HG02610 (cell line): ENCODE measurements around the gene CNTN5.

Source experiments
- ATAC-seq: cut with Tn5 transposase; IDR thresholded peaks from one replicate; pipeline ENCODE4 v1.9.1; 2021; ENCODE audit warnings: mild to moderate bottlenecking, moderate library complexity; ENCODE audit not compliant: unreplicated experiment

Gene CNTN5

DNA sequence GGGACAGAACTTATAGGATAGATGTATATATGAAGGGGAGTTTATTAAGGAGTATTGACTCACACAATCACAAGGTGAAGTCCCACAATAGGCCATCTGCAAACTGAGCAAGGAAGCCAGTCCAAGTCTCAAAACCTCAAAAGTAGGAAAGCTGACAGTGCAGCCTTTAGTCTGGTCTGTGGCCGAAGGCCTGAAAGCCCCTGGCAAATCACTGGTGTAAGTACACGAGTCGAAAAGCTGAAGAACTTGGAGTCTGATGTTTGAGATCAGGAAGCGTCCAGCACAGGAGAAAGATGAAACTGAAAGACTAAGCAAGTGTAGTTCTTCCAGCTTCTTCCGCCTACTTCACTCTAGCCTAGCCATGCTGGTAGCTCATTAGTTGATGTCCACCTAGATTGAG is 866.7 kb downstream of the CNTN5 start:
- ATAC-seq: no peak

DNA sequence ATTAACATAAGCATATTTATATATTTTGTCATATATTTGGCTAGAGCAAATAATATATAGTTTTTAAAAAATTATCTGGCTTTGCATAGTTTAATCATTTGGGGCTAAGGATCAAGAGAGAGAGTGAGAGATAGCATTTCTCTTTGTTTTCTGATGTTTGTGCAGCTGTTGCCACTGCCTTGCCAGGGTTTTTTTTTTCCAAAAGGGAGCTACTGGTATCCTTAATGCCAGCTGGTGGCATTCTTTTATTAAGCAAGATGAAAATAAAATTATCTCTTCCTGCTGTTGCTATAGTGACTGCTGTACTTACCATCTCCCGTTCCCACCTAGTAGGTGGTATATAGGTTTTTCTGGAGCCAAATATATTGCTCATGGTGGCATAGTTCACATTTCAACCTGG is 873.1 kb downstream of the CNTN5 start:
- no peak for ATAC-seq

DNA sequence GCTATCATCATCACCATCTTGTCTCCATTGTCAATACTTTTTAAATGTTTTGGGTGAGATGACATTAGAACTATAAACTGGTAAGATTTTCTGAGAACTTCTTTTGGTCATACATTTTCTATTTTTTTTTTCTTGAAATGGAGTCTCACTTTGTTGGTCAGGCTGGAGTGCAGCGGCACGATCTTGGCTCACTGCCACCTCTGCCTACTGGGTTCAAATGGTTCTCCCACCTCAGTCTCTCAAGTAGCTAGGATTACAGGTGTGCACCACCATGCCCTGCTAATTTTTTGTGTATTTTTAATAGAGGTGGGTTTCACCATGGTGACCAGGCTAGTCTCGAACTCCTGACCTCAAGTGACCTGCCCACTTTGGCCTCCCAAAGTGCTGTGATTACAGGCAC is 880.4 kb downstream of the CNTN5 start:
- no peak for ATAC-seq

DNA sequence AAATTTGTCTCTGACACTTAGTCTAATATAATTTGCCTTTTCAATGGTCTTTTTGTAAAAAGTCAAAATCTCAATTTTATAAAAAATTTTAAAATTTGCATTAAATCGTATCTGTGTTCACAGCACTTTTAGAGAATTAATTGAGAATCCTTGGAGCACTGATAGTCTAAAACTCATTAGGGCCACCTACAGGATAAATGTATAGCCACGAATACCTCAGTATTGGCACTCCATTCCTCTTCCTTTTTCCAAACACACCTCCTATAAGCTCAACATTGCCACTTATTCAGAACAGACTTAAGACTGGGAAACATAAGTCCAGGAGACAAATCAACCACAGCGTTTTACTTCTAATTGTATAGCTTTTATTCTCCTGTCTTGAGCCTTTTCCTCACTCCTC is 890.4 kb downstream of the CNTN5 start:
- no peak for ATAC-seq

DNA sequence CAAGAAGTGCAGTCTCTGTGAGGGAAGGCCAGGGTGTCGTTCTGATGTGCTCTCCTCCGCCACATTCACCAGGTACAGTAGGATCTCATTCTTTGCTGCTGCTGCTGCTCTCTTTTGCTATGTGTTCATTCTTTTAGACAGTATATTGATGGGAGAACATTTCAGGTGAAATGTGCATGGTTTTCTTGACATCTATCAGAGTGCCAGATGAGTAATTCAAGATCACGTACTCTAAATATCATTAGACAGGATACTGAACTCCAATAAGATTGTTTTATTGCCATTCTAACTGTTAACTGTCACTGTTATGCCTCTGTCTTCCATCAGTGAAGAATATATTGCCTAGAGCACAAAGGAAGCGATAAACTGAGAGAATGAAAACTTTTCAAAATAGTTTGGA is 895.3 kb downstream of the CNTN5 start:
- ATAC-seq: no peak

DNA sequence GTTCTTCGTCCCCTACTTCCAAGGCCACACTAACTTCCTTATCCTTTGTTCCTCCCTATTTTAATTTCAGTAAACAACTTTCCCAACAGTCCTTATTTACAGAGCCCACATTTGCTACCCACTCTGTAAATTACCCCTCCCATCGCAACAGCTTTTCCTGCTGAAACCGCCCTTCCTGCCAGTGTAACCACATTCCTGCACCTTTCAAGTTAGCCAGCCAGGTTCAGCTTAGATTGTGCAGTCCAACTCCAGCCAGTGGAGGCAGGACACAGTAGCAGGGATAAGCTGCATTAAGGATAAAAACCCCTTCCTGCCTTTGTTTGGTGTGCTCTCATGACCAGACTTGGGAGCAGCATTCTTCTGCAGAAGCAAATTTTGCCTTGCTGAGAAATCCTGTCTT is 898.0 kb downstream of the CNTN5 start:
- no peak for ATAC-seq

DNA sequence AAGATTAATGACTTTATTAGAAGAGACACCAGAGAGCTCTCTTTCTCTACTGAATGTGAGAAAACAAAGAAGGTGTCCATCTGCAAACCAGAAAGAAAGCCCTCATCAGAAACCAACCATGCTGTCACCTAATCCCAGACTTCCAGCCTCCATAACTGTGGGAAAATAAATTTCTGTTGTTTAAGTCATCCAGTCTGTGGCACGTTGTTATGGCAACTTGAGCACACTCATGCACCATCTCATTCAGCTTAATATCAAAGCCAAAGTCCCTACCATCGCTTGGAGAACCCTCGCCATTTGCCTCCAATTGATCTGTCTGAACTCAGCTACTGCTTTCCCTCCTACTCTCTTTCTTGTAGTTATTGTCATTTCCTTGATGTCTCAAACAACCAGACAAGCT is 900.2 kb downstream of the CNTN5 start:
- ATAC-seq: no peak

DNA sequence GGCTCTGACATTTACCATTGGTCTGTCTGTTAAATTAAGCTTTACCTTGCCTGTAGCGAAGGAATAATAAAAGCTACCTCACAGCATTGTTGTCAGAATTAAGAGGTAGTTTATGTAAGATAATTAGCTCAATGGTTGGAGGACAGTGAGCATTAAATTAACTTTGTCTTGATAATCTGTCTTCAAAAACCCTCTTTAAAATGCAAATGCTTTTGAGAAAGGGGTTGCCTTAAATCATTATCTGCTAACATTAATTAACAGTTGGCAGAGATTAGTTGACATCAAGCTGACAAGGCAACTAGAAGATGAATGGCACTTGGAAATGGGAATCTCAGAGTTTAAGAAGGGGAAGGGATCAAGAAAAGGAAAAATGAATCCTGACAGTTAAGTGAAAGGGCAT is 905.2 kb downstream of the CNTN5 start:
- ATAC-seq: no peak

DNA sequence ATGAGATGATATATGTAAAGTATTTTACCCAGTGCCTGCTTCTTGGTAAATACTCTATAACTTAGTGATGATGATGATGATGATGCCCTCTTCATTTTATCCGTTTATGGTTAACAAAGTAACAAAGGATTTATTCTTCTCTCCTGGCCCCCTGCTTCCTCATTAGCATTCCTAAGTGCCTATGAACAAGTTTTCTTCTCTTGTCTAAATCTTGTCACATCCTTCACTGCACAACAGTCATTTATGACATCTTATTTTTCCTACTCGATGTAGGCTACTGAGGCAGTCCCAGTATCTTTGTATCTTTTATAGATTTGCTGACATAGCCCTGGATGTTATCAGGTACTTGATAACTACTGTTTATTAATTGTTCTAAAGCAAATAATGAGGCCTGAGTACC is 911.9 kb downstream of the CNTN5 start:
- no peak for ATAC-seq

DNA sequence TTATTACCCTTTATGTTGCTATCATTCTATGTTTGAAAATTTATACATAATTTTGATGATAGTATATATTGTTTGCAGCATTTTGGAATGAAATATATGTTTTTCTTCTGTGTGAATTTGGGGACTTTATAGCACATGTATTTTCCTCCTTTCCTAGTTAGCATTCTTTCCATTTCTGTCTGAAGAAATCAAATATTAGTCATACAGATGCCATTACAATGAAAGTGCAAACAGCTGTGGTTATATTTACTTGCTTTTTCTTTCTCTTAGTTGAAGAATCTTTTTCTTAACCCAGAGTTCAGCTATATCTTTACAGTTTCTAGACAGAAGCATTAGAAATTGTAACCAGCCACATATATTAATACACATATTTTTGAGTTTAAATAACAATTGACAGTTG is 913.3 kb downstream of the CNTN5 start:
- no peak for ATAC-seq

DNA sequence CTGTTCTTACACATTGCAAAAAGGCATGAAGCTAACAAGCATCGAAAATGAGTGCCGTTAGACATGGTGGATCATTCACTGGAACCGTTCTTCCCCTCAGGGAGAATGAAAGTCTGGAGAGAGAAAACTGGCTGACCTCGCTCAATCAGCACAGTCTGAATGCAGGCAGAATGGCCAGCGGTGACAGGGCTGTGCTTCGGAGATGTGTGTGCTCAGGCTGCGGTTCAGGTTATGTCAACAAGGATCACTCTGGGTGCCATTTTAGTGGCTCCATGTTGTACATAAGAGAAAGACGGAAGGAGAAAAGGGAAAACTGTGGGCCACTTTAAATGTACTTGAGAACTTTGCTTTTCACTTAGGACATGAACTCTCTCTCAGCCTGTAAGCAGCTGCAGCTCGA is 916.6 kb downstream of the CNTN5 start:
- ATAC-seq: no peak

DNA sequence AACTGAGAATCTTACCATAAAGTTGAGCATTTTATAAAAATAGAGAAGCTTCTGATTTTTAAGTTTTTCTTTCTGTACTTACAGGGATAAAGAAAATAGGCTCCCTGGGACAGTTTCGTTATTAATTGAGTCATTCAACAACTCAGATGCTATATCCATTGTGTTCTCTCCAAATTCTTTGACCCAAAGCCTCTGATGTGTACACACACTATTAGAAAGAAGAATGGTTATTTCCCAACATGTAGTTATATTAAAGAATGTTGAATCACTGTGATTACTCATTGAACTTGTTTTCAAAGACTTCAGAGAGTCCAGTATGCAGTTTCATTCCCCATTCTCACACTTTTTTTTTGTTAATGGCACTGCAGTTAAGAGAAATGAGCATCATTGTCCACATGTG is 932.1 kb downstream of the CNTN5 start:
- no peak for ATAC-seq

DNA sequence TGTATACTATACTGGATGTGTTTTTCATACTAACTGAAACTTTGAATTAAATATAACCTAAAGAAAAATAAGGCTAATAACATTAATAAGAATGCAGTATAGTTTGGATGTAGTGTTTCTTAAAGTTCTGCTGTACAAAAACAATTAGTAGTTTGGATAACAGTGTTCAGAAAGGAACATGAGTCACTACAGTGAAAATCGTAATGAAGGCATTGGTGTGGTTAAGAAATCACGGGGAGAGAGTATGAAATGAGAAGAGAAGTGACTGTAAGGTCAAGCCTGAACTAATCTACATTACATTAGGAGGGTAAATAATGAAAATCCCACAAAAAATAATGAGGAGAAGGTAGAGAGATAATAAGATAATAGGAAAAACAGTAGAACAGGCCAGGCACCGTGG is 939.8 kb downstream of the CNTN5 start:
- no peak for ATAC-seq

DNA sequence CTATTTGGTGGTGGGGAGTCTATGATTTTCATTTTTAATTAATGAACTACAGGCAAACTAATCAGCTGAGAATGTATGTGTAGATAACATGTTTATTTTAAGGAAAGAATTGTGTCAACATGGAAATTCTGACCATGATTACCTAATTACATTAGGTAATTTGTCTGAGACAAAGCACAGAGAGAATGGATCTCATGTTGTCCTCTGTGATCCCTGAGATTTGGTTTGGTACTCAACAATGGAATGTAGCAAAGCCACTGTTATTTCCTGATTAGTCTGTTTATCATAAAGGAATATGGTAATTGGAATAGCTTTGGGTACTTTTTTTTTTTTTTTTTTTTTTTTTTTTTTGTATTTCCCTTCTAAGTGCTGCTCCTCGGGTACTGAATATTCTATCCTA is 947.6 kb downstream of the CNTN5 start:
- ATAC-seq: no peak

DNA sequence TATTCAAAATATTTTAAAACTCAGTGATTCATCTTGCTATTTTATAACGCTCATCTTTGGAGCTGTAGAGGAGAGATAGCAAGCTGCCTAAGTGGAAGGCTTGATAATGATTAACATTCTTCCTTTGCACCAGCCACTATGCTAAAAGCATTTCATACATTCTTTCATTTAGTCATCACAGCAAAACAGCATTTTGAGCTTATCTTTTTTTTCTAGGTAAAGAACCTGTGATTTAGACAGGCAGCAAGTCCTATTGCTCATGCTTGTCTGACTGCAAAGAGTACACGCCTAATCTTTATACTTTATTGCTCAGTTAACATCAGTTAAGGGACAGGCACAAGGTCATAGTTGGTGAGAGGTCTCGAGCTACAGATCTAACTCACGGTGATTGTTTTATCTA is 953.2 kb downstream of the CNTN5 start:
- ATAC-seq: no peak

DNA sequence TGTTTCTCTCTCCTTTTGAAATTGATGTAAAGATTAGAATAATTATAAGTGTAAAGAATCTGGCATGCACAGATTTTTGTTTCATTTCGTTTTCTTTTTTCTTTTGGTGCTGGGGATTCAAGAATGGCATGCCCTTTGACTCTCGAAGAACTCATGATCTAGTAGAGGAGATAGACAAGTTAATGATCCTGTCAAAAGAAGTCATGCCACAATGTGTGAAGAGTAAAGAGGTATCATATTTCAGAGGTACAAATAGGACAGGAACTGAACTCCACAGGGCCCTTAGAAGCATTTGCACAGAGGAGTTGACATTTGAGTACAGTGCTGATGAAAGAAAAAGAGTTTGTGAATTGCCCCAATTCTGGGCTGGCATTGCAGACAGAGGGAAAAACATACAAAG is 958.3 kb downstream of the CNTN5 start:
- no peak for ATAC-seq

DNA sequence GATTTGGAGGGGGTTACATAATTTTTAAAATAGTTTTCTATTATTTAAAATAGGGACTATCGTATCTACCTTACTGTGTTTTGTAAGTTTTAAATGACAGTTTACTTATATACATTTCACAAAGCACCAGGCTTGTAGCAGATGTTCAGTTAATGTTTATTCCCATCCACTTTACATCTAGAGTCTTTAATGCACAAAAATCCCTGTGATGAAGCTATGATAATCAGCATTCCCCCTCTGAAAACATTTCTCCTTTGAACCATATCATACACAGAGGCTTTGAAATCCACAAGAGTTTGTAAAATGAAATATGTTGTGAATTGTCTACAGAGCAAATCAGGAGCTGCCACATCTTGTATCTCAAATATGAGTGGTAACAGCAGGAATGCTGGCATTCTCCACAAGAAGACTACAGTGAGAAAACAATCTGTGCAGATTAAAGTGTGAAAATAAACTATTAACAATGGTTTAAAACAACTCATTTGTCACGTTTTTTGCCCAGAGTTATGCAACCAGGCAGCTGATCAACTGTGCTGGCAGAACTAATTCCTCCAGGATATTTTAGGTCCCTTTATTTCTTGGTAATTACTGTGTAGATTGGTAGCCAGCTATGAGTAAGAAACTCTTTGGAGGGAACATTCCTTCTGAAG is 967.2 kb downstream of the CNTN5 start:
- ATAC-seq: no peak

DNA sequence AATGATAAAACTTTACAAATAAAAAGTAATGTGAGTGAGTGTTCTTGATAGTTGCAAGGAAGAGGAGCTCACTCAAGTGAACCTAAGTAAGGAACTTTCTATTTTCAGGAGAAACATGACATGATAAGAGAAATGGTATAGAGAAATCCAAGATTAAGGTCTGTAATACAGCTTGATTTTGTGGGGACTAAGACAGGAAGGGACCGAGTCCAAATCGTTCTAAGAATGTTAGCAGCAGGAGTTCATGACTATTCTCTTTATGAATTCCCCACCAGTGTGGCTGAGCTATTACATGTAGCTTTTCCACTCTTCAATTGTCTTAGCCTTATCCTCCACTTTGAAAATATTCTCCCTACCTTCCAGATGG is 967.7 kb downstream of the CNTN5 start:
- no peak for ATAC-seq

DNA sequence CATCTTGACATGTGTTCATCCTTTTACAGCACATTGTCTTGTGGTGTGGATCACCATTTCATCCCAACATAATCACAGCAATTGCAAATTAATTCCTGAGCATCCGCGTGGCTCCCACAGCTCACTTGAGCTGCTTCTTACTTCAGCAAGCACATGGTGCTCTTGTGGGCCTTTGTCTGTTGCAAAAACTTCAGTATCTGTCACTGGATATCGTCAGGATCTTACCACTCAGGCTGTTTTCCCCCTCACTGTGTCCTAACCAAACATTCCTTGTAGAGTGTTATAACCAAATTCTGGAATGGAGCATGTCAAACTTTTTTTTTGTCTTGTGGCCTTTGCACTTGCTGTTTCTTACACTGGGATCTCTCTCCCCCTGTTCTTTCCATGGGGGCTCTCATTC is 983.2 kb downstream of the CNTN5 start:
- ATAC-seq: no peak

DNA sequence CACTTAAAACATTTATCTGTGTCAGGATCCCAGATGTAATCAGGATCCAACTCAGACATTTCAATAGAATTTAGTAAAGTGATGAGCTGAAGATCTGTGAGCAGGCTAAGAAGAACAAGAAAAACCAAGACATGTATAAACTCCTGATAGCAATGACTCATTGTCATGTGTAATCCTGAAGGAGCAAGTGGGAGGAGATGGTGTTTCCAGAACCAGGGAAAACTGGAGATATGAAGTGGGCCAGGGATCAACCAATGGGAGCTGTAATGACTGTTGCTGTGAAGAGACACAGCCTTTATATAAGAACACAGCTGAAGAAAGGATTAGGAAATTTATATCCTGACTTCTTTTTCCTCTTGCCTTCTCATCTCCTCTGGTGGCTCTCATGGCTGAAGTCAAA is 983.8 kb downstream of the CNTN5 start:
- no peak for ATAC-seq

DNA sequence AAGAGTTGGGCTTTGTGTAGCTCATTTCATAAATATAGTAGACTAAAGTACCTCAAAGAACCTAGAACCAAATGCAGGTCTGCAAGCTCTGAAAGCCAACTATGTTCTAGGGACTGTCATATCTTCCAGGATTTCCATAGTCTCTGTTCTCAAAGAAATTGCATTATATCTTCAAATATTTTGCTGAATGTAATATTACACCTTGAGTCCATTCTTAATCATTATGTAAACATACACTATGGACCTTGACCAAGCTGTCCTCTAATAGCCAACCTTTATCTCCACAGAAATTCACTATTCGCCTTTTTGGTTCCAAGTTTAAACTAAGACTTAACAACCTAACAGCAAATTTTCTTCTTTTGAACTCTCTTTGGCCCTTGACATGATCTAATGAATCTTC is 987.7 kb downstream of the CNTN5 start:
- no peak for ATAC-seq

DNA sequence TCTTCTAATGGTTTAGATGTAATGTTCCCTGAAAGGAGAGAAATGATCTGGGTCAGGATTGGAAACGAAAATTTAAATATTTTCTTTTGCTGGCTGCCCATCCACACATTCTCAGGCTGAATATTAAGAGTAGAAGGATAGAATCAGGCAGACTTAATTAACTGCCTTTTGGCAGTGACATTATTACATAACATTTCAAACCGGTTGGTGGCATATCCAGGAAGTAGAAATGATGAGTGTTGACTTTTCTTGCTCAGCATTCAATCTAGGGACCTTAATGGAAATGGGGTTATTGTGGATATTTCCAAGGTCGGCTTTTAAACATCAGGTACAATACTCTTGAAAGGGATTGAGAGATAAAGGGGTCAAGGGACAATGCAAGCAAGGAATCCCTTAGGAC is 989.0 kb downstream of the CNTN5 start:
- ATAC-seq: no peak

DNA sequence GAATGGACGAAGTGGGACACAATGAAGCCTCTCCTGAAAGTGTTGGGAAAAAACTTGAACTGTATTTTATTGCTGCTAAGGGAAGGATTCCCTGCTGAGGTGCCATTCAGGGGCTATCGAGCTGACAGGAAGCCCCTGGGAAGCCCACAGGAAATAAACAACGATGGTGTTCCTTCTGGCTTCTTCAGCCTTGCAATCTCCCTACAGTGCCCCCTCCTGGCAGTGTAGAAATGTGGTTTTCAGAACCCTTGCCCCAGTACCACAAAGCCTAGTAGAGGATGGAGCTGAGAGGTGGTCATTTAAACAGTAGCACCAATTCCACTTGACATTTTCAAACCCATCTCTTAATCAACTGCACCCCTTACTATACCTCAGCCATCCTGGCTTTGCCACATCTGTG is 989.6 kb downstream of the CNTN5 start:
- no peak for ATAC-seq

DNA sequence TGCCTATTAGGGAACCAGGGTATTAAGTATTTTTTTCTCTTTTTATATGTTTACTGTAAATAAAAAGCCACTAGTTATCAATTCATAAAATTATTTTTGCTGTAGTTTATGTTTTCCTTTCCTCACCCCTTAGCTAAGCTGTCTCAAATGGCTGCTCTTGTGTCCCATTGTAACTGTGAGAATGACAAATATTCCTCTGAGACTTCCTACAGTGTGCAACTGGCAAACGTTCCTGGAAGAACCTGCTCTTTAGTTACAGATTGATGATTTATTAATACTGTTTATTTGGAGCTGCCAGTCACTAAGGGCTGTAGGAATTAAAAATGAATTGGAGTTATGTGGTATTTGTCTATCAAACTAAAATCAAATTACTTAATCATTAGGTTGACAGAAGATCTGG is 990.9 kb downstream of the CNTN5 start:
- ATAC-seq: no peak
